ENCODE measurements around the gene IGF2R.

- TF ChIP-seq POLR2A (IDR thresholded peaks at IDR 0.05) (no peak), CTCF (IDR thresholded peaks at IDR 0.05) (no peak)
Measured at GRCh38 chr6:159981403-159982245, 12.7 kb downstream of the IGF2R start.

All from lower leg skin (tissue), 3 donors.